Skin of body (tissue), 2 donors: ENCODE measurements around the gene ZDHHC24. TPM values are rescaled to one million over a fixed set of nuclear protein-coding genes. Genes with fewer than 3 reads are reported as not detected.

ENCODE experiments used
- DNase-seq: peaks from one replicate; lab custom pipeline; 2025; lab: John Stamatoyannopoulos, UW
- total RNA-seq: library from RNA; depleted of rRNA; stranded (reverse); fragments of >200 nt; gene quantifications from one replicate; pipeline ENCODE4 v1.2.3, GENCODE V29; 2014

ZDHHC24 gene
- total RNA-seq, 1 donor from 2014 or later, result 4.3 TPM

DNA sequence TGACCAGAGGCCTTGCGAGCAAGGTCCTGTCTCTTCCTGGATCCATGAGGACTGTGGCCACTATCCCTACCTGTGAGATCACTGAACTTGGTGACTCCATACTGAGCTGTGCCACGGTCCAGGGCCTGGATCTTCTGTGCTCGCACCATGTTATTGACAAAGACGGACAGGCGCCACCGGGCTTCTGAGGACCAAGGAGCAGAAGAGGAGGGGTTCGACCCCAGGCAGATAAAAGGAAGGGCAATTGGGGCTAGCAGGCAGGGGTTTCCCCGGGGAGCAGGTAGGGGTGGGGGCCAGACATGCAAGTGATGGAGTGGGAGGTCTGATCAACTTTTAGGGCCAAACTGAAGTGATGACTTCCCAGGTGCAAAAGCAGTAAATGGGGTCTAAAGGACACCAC is 20.4 kb upstream of the ZDHHC24 start:
- DNase-seq, result no peak

DNA sequence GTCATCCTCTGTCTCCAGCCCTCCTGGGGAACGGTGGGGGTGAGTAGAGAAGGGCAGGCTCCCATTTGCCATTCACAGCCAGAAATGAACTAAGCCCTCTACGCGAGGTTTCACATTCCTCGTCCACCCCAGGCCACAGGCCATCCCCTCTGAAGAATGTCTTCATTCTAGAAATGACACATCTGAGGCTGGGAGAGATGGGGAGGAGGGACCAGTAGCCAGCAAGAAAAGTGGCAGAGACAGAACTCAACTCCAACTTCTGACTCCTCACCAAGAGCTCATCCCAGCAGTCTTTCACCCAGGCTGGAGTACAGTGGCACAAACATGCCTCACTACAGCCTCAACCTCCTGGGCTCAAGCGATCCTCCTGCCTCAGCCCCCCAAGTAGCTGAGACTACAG is 19.1 kb upstream of the ZDHHC24 start:
- no peak for DNase-seq

DNA sequence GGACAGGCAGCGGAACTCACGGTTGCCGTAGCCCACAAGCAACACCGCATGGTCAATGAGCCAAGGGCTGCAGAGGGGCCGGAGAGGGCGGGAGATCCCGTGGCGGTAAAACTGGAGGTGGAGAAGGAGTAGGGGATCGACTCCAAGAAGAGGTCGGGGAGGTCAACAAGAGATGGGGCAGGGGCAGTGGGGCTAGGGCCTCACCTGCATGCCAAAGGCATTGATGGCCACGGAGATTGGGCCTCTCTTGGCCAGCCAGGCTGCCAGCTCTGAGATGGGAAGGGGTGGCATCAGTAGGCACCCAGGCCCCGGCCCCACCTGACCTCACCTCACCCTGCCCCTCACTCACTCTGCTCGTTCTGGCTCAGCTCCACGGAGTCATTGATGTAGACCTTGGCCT is 18.7 kb upstream of the ZDHHC24 start:
- DNase-seq, result no peak

DNA sequence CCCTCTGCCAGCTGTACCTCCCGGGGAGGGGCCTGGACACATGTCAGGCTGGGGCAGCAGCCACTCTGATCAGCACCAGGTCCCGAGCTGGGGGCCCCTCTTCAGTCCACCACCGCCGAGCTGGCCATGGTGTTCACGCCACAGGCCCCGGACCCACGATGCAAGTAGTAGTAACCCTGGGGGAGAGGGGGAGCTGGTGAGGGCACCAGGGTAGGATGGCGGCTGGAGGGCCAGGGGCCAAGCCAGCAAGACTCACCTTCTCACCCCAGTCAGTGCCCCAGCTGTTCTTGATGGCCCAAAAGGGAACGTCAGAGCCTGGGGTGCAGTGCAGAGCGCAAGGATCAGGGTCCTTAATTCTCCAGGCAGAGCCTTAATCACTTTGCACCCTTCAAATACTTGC is 18.0 kb upstream of the ZDHHC24 start:
- no peak for DNase-seq

DNA sequence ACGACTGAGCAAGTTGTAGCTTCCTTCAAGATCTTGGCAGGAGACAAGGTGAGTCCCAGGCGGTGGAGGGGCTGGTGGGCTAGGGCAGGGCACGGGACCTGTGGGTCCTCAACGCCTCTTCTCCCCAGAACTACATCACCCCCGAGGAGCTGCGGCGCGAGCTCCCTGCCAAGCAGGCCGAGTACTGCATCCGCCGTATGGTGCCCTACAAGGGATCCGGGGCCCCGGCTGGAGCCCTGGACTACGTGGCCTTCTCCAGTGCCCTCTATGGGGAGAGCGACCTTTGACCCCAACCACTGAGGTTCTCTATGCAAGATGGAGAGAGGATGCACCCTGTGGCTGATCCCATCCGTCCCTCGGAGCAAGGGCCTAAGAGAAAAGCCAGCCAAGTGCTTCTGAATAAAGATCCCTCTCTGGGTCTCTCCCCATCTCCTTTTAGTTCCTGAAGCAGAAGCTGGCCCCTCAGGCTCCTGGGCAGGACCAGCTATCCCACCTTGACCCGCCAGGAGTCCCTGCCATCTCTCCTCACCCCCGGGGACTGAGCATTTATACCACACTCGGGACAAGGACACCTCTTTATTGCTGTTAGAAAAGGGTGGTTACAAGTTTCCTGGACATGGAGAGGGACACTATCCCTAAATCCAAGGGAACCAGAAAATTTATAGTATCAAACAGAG is 17.2 kb upstream of the ZDHHC24 start:
- DNase-seq, result no peak

DNA sequence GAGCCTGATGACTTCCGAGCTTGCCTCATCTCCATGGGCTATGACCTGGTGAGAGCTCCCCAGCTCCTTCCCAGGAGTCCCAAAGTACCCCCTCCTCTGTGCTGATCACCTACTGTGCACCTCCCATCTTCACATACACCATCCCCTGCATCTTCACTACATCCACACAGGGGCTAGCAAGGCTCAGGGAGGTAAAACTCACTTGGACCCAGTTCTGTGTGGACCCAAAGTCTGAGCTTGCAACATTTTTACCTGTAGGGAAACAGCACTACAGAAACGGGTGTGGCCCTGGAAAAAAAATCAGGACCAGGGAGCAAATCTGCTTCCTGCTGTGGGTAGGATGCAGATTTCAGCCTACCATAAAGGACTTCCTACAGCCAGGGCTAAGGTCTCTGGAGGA is 16.4 kb upstream of the ZDHHC24 start:
- DNase-seq, result no peak

DNA sequence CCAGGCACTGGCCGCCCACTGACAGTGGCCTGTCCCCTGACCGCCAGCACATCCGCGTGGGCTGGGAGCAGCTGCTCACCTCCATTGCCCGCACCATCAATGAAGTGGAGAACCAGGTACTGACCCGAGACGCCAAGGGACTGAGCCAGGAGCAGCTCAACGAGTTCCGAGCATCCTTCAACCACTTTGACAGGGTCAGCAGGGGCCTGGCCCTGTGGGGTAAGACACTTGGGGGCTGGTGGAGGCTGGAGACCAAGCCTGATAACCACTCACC is 16.1 kb upstream of the ZDHHC24 start:
- DNase-seq, result no peak

DNA sequence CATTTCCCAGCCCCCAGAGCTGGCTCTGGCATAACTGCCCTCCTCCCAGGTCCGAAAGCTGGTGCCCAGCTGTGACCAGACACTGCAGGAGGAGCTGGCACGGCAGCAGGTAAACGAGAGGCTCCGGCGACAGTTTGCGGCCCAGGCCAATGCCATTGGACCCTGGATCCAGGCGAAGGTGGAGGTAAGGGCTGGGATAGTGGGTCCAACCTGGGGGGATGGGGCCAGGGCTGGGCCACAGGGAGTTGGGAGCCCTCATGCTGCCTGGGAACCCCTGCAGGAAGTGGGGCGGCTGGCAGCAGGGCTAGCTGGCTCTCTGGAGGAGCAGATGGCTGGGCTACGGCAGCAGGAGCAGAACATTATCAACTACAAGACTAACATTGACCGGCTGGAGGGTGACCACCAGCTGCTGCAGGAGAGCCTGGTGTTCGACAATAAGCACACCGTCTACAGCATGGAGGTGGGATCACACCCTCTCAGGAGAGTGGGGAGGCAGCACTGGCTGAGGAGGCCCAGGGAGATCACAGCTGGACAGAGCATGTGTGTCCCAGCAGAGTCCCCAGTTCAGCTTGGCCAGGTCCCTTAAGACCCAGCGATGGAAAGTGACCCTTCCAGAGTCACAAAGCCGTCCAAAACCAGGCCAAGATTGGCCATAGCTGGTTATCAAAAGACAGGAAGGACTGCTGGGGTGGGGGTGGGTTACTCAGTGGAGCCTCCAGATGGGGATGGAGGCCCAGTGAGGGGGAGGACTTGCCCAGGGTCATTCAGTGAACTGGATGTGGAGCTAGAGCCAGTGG is 15.5 kb upstream of the ZDHHC24 start:
- DNase-seq, result no peak

DNA sequence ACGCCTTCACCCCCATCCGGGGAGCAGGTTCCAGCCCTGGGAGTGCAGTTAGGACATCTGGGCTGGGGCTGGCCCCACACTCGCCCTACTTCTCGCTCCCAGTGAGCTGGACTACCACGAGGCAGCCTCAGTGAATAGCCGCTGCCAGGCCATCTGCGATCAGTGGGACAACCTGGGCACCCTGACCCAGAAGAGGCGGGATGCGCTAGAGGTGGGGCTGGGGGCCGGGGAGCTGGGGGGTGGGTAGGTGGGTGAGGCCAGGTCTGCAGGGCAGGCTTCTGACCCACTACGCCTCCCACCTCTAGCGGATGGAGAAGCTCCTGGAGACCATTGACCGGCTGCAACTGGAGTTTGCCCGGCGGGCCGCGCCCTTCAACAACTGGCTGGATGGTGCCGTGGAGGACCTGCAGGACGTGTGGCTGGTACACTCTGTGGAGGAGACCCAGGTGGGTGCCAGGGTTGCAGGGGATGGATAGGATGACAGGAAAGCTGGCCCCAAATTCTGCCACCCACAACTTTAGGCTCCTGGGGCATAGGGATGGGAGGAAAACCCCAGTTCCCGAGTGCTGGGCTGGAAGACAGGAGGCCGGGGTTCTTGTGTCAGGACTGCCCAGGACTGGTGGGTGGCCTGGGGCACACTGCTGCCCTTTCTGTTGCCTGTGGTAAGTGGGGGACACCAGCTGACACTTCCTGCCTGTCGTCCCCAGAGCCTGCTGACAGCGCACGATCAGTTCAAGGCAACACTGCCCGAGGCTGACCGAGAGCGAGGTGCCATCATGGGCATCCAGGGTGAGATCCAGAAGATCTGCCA is 14.2 kb upstream of the ZDHHC24 start:
- DNase-seq, result no peak

DNA sequence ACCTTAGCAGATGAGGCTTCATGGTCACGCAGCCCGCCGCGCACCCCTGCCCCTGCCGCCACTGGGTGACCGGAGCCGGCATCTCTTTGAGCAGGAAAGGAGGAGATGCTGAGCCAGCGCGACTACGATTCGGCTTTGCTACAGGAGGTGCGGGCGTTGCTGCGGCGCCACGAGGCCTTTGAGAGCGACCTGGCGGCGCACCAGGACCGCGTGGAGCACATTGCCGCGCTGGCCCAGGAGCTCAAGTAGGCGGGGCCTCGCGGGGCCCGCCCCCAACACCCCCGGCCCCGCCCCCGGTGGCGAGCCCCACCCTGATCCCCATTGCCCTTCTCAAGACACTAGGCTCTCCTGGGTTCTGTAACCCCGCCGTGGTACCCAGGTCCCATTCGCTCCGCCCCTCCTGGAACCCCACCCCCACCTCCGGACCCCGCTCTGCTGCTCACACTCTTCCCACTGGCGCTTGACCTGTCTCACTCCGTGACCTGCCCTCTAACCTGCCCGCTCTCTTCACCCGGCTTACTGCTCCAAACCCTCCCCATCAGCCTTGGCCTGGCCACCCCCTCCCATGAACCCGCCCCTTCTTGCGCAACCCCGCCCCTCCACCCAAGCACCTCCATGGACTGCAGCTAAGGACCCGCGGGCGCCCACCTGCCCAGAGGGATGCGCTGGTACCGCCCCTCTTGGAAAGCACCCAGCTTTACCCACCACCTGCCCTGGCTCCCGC is 13.5 kb upstream of the ZDHHC24 start:
- DNase-seq, result no peak

DNA sequence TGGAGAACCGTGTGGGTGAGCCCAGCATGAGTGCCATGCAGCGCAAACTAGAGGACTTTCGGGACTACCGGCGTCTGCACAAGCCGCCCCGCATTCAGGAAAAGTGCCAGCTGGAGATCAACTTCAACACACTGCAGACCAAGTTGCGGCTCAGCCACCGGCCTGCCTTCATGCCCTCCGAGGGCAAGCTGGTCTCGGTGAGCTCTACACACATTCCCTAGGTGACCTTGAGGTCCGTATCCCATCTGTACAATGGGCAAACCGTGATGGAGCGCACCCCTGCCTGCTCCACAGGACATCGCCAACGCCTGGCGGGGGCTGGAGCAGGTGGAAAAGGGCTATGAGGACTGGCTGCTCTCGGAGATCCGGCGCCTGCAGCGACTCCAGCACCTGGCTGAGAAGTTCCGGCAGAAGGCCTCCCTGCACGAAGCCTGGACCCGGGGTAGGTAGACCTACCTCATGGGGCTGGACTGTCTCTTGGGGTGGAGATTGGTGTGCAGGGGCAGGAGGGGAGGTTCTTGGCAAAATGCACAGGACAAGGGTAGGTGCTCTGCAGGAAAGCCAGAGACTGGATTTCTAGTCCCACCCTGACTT is 12.0 kb upstream of the ZDHHC24 start:
- no peak for DNase-seq

DNA sequence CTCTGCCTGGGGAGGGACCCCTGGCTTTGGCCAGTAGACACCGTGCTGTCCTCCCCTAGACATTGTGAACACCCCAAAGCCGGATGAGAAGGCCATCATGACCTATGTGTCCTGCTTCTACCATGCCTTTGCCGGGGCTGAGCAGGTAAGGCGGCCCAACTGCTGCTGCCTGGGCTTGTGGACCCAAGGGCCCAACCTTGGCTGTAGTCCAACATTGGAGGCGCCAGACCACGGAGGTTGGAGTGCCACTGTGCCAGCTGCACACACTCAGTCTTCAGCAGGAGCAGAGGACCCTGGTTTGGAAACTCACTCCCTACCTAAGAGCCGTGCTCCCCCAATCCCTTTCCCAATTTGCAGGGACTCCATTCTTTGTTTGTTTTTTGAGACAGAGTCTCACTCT is 10.2 kb upstream of the ZDHHC24 start:
- DNase-seq, result no peak

DNA sequence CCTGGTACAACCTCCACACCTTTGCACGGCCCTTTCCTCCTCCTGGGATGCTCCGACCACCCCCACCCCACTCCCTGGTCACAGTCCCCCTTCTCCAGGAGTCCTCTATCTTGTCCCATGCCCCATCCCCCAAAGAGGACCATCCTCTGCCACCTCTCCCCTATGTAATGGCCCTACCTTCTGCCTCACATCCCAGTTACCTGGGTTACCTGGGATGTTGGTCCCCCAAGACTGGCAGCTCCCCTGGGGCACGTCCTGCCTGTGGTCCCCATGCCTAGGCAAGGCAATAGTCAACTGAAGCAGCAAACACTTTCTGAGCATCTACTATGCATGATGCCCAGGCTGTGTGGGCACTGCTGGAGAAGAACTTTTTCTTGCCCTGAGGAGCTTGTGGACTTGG is 9.6 kb upstream of the ZDHHC24 start:
- DNase-seq, result no peak

DNA sequence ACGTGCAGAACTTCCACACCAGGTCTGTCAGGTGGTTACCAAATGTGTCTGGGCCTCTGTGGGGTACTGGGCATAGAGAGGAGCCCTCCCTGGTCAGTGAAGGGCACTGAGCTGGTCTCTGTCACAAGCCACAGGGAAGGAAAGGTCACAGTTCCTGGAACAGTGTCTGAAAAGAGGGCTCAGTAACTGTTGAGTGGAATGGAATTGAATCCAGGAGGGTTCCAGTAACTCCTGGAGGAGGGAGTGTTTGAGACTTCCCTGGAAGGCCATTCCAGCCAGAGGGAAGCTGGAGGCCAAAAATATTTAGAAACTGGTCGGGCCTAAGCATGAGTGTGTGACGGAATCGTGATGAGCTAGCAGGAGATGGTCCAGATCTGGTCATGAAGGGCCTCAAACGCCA is 8.8 kb upstream of the ZDHHC24 start:
- no peak for DNase-seq

DNA sequence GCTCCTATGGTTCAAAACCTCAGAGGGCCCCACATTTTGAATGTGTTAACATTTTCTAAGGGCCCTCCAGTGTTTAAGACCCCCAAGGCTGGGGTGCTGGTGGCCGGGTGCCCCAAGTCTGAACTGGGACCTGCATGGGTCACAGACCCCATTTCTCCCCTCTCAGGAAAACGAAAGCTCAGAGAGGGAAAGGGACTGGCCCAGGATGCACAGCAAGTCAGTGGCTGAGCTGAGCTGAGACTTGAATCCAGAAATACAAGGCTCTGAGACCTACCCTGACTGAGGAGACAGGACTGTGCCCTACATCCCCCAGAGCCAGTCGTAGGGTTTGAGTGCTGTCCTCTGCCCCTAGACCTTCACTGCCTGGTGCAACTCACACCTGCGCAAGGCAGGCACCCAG is 5.0 kb upstream of the ZDHHC24 start:
- DNase-seq, result no peak

DNA sequence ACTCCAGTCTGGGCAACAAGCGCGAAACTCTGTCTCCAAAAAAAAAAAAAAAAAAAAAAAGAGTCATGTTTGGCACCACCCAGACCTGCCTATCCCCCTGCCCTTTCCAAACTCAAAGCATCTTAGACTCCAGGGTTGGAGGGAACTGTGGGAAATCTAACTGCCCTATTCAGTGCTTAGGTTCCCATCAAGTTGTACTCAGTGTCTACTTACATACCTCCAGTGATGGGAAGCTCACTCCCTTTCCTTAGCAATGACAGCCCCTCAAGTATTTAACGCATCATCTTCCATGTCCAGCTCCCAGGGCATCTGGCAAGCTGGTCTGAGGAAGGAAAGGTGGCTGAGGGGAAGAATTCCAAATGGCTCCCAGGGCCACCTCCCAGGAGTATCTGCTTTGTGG is 3.8 kb upstream of the ZDHHC24 start:
- DNase-seq, result no peak

DNA sequence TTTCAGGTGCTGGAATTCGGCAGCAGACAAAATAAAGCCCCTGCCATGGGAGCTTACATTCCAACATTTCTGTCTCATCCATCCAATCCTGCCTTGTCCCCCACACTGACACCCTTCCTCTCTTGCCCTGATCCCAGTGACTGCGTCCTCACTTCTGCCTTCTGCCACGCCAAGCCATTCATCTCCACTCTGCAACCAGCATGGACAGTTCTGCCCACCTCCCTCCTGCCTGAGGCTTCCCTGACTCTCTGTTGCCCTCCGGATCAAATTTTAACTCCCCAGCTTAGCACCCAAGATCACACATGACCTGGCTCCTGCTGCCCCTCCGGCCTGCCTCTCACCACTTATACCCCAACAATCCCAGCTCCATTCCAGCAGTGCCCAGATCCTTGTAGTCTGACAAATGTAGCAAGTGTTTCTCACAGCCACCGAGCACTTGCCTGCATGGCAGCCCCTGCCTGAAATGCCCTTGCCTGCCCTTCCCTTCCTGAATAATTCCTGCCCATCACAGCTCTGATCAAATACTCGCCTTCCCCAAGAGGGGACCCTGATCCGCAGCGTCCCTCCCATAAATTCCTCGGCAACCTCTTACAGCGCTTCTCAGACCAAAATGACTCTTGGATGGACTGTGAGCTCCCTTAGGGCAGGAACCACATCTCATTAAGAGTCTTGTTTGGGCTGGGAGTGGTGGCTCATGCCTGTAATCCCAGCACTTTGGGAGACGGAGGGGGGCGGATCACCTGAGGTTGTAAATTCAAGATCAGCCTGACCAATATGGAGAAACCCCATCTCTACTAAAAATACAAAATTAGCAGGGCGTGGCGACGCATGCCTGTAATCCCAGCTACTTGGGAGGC is 3.2 kb upstream of the ZDHHC24 start:
- DNase-seq, result no peak

DNA sequence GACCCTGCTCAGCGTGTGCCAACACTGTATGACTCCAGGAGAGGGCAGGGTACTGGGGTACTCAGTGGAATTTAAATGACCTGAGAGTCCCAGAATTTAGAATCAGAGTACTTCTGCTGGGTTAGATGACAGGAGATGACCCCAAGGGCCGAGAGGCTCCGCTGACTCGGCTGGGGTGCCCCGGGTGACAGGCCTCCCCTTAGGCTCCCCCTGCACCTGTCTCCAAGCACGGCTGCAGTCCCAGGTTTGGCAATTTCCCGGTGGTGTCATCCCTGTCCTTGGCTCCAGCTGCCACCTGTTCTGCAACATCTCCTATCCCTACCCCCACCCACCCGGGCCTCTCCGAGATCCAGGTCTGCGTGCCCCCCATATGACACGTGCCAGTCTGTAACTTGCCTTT is 2.2 kb upstream of the ZDHHC24 start:
- DNase-seq, result no peak

DNA sequence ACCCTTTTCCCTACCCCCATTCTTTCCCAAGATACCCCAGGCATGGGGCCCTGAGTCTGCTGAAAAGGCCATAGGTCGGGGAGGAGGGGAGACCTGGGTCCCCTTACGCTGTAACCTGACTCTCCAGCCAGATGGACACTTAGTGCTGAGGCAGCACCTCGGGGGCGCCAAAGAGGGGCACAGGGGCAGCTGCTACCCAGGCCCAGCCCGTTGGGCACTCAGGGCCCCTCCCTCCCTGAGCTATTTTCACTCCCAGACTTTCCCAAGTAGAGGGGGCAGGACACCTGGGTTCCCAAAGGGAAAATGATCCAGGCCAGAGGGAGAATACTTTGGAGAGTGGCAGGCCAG is 1.8 kb upstream of the ZDHHC24 start:
- no peak for DNase-seq

DNA sequence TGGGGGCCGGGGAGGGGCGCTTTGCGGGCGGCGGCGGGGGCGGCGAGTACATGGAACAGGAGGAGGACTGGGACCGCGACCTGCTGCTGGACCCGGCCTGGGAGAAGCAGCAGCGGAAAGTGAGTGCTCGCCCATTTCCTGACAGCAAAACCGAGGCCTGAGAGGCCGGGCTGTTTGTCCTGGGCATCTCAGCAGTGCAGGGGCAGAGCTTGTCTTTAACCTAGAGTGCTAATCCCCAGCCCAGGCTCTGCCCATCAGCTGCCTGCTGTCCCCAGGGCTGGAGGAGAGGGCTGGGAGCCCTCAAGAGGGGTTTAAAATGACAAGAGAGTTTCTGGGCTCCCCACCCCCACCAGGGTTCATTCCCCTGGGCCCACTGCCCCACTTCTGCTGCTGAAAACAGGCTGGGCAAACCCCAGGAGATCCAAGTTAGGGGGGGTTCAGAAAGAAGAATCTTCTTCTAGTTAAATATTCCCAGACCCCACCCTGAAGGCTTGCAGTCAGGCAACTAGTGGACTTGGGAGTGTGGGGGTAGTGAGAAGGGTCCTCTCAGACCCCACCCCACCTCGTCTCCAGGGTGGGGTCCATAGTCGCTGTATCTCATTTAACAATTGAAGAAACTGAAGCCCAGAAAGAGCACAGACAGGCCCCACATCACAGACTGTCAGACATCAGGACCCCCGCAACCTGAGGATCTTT is 1.3 kb upstream of the ZDHHC24 start:
- DNase-seq, result no peak
